Fibroblast of skin of right quadriceps (primary cell): Measurements from ENCODE around the gene ACTR3C.
A peak's percentile ranks its signal among the peaks of the same experiment; 100 is the strongest.

Experiments used
- DNase-seq: peaks from one replicate; pipeline ENCODE4 v3.0.0-alpha.2; 2013

Gene ACTR3C

DNA sequence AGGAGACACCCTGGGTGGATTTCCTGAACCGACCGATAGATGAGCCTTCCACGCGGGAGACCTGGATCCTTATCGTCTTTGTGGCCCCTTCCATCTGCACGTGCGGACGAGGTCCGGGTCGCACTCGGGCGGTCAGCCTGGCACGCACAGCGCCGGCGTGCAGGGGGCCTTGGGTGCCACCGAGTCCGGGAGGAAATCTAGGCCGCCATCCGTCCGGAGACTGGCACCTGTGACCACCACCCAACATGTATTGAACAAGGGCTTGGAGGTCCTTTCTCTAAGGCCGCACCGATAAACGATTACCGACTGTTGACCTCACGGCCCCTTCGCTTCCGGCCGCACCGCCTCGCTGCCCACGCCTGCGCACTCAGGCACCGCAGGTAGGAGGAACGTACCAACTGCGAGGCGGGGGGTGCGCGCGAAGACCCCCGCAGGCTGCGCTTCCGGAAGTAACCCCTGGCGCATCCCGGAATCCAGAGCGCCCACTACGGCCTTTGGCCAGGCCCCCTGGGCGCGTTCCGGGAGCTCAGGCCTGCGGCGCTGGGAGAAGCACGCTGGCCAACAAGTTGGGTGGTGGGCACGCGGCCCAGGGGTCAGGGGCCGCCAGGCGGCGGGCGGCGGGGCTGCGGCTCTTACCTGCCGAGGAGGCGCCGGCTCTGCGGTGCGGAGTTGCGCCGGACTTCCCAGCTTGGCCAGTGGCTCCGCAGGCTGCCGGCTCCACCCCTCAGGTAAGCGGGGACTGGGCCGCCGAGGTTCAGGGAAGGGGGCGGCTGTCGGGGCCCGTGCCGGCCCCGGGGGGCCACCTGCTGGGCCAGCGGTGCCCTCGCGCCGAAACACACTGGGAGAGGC, at the start of gene ACTR3C, which contains the start of gene LRRC61:
Gene ACTR3C (minus strand): TSS at position 713 of the 849 bp plus-strand sequence. CDS start 28,249 bp downstream, outside the sequence.
Gene LRRC61 (plus strand): TSS at position 523 of the 849 bp plus-strand sequence. CDS start 13,507 bp downstream, outside the sequence.
- peak; percentile 10 for DNase-seq

DNA sequence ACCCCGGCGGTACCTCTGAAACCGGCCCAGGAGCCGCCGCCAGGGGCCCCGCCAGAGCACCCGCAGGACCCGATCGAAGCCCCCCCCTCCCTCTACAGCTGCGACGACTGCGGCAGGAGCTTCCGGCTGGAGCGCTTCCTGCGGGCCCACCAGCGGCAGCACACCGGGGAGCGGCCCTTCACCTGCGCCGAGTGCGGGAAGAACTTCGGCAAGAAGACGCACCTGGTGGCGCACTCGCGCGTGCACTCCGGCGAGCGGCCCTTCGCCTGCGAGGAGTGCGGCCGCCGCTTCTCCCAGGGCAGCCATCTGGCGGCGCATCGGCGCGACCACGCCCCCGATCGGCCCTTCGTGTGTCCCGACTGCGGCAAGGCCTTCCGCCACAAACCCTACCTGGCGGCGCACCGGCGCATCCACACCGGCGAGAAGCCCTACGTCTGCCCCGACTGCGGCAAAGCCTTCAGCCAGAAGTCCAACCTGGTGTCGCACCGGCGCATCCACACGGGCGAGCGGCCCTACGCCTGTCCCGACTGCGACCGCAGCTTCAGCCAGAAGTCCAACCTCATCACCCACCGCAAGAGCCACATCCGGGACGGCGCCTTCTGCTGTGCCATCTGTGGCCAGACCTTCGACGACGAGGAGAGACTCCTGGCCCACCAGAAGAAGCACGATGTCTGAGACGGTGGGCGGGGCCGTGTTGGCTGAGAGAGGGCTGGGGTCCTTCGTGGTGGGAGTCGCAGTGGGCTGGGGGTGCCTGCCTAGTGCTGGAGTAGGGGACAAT, 49.1 kb upstream of the ACTR3C start:
- DNase-seq: no peak

DNA sequence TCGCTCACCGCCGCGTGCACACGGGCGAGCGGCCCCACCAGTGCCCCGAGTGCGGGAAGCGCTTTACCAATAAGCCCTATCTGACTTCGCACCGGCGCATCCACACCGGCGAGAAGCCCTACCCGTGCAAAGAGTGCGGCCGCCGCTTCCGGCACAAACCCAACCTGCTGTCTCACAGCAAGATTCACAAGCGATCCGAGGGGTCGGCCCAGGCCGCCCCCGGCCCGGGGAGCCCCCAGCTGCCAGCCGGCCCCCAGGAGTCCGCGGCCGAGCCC, 48.6 kb upstream of the ACTR3C start:
- no peak for DNase-seq

DNA sequence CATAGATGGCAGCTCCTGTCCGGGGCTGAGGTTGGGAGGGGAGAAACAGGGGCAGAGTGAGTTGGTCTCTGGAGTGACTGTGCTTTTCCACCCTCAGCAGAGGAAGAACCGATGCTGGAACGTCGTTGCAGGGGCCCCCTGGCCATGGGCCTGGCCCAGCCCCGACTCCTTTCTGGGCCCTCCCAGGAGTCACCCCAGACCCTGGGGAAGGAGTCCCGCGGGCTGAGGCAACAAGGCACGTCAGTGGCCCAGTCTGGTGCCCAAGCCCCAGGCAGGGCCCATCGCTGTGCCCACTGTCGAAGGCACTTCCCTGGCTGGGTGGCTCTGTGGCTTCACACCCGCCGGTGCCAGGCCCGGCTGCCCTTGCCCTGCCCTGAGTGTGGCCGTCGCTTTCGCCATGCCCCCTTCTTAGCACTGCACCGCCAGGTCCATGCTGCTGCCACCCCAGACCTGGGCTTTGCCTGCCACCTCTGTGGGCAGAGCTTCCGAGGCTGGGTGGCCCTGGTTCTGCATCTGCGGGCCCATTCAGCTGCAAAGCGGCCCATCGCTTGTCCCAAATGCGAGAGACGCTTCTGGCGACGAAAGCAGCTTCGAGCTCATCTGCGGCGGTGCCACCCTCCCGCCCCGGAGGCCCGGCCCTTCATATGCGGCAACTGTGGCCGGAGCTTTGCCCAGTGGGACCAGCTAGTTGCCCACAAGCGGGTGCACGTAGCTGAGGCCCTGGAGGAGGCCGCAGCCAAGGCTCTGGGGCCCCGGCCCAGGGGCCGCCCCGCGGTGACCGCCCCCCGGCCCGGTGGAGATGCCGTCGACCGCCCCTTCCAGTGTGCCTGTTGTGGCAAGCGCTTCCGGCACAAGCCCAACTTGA, 48.0 kb upstream of the ACTR3C start:
- no peak for DNase-seq

DNA sequence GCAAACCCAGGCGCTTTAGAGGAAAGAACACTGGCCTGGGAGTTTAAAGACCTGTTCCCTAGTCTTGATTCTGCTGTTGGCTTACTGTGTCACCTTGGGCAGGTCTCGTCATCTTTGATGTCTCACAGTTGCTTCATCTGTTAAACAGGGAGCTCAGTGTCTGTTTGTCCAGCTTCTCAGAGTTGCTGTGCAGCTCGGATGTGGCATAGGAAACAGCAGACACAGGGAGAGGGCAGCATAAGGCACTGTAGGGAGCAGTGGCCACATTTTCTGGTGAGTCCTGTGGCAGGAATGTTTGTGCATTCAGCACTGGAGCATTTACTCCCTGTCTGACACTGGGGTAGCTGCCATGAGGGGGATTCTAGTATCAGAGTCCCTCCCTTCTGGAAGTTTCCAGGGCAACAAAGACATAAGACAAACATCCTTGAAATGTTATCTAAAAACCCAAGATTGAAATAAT, 47.3 kb upstream of the ACTR3C start:
- DNase-seq: peak; percentile 45

DNA sequence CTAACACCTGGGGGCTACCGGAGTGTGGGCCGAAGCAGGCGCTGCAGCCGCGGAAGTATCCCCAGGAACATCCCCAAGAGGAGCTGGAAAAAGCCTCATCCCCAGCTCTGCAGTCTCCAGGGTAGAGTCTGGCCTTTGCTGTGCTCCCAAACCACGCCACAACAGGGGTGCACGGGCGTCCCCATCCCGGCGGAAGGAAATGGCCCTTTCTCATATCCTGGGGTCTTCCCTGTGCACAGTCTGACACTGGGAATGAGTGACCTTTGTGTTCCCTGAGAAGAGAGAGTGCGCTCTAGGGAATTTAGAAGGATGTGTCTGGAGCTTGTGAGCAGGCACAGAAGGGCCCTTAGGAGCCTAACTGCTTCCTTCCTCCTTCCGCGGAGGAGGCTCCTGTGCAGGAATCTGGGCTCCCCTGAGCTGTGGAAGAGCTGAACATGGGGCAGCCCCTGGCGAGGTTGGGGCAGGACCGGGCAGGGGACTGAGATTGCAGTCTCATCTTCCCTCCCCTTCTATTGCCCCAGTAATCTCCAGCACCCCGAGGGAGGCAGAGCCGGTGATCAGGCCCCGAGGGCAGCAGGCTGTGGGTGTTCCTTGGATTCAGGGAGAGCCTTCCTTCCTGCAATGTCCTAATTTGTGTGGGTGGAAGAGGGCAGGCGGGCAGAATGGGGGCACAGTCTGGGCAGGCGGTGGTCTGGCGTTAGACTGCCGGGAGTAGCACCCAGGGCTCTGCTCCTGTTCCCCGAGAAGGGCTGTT, 46.6 kb upstream of the ACTR3C start:
- DNase-seq: no peak

DNA sequence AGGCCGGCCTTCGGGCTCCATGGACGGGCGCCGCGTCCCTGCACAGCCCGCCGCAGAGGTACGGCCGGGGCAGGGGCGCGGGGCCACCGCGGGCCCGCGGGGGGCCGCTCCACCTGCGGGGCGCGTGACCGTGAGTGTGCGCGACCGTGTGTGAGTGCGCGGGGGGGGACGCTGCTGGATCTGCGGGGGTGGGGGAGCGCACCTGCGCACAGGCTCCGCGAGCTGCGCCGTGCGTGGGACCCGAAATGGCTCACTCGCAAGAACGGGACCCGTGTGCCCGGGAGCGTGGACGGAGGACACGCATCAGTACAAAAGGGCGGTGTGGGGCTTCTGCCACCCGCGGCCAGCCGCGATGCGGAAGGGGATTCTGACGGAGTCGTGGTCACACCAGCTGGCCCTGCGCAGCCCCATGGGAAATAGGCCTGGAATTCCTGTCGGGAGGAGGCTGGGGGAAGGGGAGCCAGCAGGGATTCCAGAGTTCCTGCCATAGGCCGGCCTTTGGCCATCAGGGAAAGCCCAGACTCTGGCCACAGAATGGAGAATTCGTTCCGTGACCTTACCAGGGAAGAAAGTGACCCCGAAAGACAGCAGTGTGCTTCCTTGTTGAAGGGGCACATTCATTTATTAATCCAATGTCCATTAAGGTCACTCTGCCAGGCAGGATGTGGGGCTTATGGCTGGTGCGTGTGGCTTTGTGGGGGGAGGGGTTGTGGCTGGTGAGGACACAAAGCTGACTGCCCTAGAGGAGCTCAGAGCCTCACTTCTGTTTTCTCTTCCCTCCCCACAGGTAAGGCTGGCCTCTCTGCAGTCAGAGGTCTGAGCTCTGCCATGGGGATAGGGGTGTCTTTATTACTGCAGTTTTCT, 45.8 kb upstream of the ACTR3C start:
- DNase-seq: peak; percentile 62

DNA sequence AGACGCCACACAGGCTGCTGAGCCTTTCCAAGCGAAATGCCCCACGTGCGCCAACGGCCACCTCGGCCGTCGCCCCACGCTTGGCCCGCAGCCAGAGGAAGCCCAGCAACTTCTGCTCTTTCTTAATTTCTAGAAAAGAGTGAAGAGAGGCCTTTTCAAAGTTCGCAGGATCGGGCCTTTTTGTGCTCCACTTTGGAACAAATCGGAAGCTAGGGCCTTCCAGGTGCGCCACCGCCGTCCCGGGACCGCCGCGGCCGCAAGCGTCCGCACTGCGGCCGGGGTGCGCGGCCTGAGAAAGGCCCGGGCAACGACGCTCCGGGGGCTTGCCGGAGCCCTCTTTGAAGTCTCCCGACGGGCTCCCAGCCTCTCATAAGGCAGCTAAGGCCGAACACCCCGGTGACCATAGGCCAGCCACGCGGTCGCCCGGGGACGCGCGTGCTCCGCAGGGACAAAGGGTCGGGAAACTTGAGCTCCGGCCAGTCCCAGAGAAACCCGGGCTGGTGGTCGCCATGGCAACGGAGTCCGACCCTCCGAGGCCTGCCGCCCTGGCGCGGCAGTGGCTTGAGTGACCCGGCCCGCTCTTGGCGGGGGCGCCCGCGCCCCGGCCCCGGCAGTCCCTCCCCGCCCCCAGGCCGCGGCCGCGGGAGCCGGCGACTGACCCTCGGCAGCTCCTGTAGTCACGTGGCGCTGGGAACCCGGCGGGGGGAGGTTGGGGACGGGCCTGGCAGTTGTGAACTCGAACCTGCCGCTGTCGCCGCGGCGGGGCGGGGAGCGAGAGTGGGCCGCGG, 44.9 kb upstream of the ACTR3C start, which contains the start of gene REPIN1:
Gene REPIN1 (plus strand): TSS at position 727 of the 788 bp plus-strand sequence. CDS start 890 bp downstream, outside the sequence.
- peak; percentile 82 for DNase-seq

DNA sequence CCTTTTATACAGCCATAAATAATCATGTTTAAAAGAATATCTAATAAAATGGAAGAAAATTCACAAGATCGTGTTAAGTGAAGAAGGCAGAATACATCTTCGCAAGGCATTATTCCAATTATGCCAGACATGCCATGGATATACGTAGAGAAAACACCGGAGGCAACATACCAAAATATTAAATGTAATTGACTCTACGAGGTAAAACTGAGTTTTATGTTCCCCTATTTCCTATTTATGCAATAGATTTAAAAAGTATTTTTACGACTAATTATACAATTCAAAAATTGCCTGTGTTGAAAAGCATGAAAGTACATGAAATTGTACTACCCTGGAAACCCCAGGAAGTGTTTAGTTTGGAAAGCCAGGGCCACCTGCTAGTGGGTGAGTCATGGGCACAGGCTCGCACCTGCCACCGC, 44.3 kb upstream of the ACTR3C start:
- no peak for DNase-seq

DNA sequence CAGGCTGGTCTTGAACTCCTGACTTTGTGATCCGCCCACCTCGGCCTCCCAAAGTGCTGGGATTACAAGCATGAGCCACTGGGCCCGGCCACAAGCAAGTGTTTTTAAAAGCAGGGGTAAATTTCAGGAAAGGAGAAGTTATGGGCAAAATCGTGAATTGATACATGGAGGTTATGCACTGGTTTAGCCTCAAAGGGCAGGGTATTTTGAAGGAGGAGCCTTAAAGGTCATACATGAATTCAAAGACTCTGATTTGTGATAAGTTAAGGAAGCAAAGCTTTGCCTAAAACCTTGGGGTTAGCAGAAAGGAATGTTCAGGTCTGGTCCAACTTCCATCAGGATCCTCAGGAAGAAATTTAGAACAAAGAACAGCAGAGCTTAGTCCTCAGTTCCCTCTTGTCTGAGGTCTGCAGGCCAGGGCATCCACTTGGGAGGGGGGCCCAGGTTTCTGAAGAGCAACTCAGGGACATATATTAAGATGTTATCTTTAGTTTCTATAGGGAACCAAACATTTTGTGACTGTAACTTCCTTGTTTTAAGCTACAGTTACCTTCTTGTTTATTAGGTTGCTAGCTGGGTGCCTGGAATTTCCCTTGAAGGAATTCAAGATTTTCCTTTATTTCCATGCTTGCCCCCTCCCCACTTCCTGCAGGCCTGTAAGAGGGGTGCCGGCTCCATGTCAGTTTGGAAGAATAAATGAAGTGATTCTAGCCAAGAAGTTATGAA, 42.5 kb upstream of the ACTR3C start:
- no peak for DNase-seq

DNA sequence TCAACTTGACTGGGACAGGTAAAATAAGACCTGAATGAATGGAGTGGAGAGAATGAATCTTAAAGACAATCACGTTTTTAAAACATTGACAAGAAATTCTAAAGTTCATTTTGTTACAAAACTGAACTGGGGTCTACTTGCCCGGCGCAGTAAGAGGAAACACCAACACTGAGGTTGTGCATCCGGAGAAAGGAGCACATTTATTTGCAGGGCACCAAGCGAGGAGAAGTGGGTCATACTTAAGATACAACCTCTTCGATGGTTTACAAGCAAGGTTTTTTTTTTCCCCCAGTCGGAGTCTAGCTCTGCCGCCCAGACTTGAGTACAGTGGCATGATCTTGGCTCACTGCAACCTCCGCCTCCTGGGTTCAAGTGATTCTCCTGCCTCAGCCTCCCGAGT, 41.8 kb upstream of the ACTR3C start:
- DNase-seq: no peak

DNA sequence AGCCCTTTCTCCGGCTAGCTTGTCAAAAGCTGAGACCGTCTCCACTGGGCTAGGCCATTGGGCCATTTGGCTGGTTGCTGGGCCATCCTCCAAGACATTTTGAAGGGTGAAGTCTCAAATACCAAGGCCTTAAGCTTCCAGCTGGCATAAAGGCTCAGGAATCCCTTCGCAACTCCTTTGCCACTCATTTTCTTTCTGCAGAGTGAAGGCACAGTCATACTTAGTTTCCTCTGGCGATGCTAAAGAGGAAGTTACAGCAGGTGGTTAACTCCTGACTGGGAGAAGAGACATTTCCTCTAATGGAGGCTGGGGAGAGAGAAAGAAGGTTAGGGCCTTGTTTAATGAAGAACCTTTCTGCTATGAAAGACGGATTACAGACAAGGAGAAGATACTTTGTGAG, 40.5 kb upstream of the ACTR3C start:
- DNase-seq: no peak

DNA sequence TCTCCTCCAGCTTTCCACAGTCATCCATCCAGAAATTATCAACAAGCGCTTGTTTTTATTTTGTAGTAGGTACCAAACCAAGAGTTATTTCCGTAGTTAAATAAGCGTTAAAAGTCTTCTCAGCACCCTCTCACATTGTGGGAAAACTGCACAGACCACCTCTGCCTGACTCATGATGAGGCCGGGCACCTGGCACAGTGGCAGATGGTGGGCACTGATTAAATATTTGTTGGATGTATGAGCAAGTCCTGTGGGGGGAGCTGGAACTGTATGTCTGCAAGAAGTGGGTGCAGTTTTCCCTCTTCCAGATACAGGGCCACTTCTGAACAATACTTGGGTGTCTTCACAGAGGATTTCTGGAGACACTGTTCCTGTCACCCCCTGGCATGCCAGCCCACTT, 40.0 kb upstream of the ACTR3C start:
- no peak for DNase-seq

DNA sequence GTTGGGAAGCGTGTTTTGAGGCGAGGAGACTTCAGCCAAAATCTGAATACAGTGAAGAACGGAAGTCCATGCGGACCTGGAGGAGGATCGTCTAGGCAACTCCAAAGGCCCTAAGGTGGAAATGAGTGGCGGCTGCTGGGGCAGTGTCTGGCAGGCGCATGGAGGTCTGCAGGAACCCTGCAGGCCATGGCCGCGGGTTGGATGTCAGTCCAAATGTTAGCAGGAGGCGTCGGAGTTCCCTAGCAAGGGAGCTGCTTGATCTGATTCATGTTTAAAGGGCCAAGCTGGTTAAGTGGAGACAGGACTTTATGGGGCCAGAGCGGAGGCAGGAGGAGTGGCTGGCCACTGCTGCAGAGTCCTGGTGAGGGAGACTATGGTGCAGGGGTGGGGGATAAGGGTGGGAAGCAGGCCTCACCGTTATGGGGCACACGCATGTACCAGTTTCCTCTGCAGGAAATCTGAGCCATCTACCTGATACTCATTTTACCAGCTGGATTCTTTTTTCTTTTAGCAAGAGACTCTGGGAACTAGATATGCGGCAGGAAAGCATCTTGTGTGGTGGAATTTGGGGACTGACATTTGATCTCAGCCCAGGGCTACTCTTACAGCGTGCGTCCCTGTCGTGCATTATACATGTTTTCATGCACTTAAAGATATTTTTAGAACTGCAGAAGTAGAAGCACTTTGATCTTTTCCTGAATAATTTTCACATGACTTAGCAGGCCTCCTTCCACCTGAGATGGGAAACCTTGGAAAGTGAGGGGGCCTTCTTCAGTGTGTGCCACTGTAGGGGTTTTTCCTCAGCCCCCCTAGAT, 38.7 kb upstream of the ACTR3C start:
- DNase-seq: no peak

DNA sequence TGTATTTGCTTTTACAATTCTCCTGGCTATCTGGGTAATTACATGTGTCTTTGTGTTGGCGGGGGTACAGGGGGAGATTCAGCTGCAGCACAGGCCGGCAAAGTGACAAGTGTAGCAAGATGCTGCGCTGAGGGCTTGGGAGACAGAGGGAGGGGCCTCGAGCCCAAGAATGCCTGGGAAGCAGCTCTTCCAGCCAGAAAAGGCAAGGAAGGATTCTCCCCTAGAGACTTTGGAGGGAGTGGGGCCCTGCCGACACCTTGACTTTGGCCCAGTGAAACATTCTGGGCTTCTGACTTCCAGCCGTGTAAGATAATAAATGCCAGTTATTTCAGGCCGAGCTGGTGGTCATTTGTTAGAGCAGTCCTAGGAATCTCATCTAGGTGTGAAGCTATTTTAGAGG, 38.1 kb upstream of the ACTR3C start:
- DNase-seq: no peak

DNA sequence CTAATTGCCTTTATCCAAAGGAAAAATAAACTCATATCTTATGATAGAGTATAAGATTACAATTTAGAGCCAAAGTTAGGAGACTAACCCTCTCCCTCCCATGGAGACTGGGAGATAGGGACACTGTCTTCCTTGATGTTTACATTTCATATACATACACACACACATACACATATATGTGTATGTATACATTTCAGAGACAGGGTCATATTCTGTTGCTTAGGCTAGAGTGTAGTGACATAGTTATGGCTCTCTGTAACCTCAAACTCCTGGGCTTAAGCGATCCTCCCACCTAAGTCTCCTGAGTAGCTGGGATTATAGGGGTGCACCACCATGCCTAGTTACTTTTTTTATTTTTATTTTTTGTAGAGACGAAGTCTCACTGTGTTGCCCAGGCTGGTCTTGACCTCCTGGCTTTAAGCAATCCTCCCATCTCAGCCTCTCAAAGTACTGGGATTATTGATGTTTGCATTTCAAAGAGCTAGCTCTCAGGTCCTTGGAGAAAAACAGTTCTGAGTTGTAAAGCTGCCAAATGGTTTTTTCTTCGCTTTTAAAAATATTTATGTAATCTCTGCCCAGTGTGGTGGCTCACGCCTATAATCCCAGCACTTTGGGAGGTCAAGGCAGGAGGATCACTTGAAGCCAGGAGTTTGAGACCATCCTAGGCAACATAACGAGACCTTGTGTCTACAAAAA, 37.2 kb upstream of the ACTR3C start:
- no peak for DNase-seq

DNA sequence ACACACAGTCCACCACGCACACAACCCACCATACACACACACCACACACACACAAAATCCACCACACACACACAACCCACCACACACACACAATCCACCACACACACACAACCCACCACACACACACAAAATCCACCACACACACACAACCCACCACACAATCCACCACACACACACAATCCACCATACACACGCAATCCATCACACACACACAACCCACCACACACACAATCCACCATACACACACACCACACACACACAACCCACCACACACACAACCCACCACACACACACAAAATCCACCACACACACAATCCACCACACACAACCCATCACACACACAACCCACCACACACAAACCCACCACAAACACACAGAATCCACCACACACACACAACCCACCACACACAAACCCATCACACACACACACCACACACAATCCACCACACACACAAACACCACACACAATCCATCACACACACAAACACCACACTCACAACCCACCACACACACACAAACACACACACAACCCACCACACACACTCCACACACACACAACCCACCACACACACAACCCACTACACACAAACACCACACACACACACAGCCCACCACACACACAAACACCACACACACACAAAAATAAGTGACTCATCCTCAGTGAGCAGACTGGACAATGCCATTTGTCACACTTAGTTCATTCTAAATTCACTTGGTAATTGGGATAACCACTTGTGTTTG, 36.4 kb upstream of the ACTR3C start:
- no peak for DNase-seq
